Caco-2 (cell line): ENCODE results near the gene TBRG4. TPM values are rescaled to one million over a fixed set of nuclear protein-coding genes. Genes with fewer than 3 reads are reported as not detected.
"Not testable (repeated sequence)": the region's sequence is repeated elsewhere in the genome, so short reads cannot be mapped to it uniquely, and the experiment has no call there.

Source experiments
- BruUV-seq: library from RNA; stranded (reverse); fragments of 400-500 nt; replicated peaks from 2 replicates; lab custom pipeline; 2021; lab: Mats Ljungman, UMichigan
- CTCF ChIA-PET: fragments of 300-600 bp; sonication (Branson Sonifier 250); formaldehyde crosslinking; loops from one replicate; lab custom pipeline; 2022; ENCODE audit warnings: antibody characterized with exemption; lab: Charles Lee
- POLR2A ChIA-PET: fragments of 300-600 bp; sonication (Branson Sonifier 250); formaldehyde crosslinking; loops from one replicate; lab custom pipeline; 2022; ENCODE audit warnings: antibody characterized with exemption; lab: Charles Lee
- DNase-seq, 2 experiments: peaks; one replicate each; pipeline versions ENCODE4 v3.0.0 to v3.0.0-alpha.2; 2020 to 2022
- H3K27me3 ChIP-seq: replicated peaks from 2 replicates; pipeline ENCODE4 v1.6.0; 2011; ENCODE audit warnings: low read length; ENCODE audit not compliant: control insufficient read depth, insufficient read depth
- H3K36me3 ChIP-seq: 2 replicates; pipeline ENCODE4 v1.5.1; 2011; ENCODE audit warnings: low read length; ENCODE audit not compliant: control insufficient read depth, insufficient read depth
- H3K4me1 ChIP-seq: fragments of 250-450 bp; sonication (Bioruptor Pico); 2 replicates; pipeline ENCODE4 v1.5.1; 2020; ENCODE audit warnings: mild to moderate bottlenecking
- H3K4me3 ChIP-seq: 2 replicates; pipeline ENCODE4 v1.5.1; 2011; ENCODE audit warnings: low read depth, mild to moderate bottlenecking, control low read depth, low read length
- H3K9me3 ChIP-seq: fragments of 250-450 bp; sonication (Bioruptor Pico); 2 replicates; pipeline ENCODE4 v1.5.1; 2020; ENCODE audit warnings: mild to moderate bottlenecking, moderate library complexity
- H3K27ac Mint-ChIP-seq: one replicate; pipeline ENCODE4 v1.8.0; 2022; ENCODE audit warnings: mixed read lengths; ENCODE audit not compliant: unreplicated experiment
- H3K27me3 Mint-ChIP-seq: one replicate; pipeline ENCODE4 v1.8.0; 2022; ENCODE audit warnings: mixed read lengths; ENCODE audit not compliant: insufficient read depth, unreplicated experiment
- H3K36me3 Mint-ChIP-seq: one replicate; pipeline ENCODE4 v1.8.0; 2022; ENCODE audit warnings: mild to moderate bottlenecking, mixed read lengths; ENCODE audit not compliant: insufficient read depth, unreplicated experiment
- H3K4me1 Mint-ChIP-seq: one replicate; pipeline ENCODE4 v1.8.0; 2022; ENCODE audit warnings: low read depth, mixed read lengths; ENCODE audit not compliant: unreplicated experiment
- H3K4me3 Mint-ChIP-seq: one replicate; pipeline ENCODE4 v1.8.0; 2022; ENCODE audit warnings: mild to moderate bottlenecking, moderate library complexity, mixed read lengths; ENCODE audit not compliant: unreplicated experiment
- H3K9me3 Mint-ChIP-seq: one replicate; pipeline ENCODE4 v1.8.0; 2022; ENCODE audit warnings: mixed read lengths; ENCODE audit not compliant: unreplicated experiment
- CTCF ChIP-seq, 2 experiments: fragments of 200-600 bp in 1 of 2; IDR thresholded peaks; 1 replicate in 1 of 2; 2 replicates in 1 of 2; pipeline versions ENCODE4 v1.5.1 to v1.8.0; 2011 to 2022; ENCODE audit warnings: antibody characterized with exemption in 1 of 2, control low read depth in 1 of 2, inconsistent platforms in 1 of 2, low read depth in 1 of 2, low read length in 1 of 2, mild to moderate bottlenecking in 1 of 2, moderate library complexity in 1 of 2; ENCODE audit not compliant: insufficient read depth in 1 of 2, severe bottlenecking in 1 of 2, unreplicated experiment in 1 of 2
- intact Hi-C: fragments of 100-400 bp; cut with micrococcal nuclease; formaldehyde crosslinking; loops from one replicate; pipeline ENCODE4 v1.10.0; 2022; ENCODE audit not compliant: unreplicated experiment
- total RNA-seq: library from RNA; stranded (reverse); gene quantifications from 2 replicates; pipeline ENCODE4 v1.2.3, GENCODE V29; 2022

The TBRG4 gene
- total RNA-seq, 1 experiment from 2014 or later: 116 TPM

DNA sequence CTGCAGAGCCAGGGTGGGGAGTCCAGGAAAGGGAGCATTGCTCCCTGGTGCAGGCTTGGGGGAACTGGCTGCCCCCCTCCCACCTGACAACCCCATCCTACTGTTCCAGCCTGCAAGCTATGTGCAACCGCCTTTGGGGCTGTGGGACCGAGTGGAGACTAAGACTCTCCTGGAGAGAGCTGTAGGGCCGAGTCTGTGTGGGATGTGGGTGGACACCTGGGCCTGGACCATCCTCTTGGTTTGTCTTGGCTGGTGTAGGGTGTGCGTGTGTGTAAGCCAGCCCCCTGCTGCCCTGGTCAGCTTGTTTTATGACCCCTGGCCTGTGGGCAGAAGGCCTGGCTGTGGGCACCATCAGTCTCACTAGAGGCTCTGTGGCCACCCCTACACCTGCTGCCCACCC lies 44.4 kb upstream of the TBRG4 start:
- H3K4me3 ChIP-seq: no peak overlapping the region
- no peaks in the 10 kb centered on the region for H3K36me3 ChIP-seq
- ChIA-PET POLR2A (no interaction called here), CTCF (no interaction called here)
- Mint-ChIP-seq H3K9me3 (no peaks in the 10 kb centered on the region), H3K27me3 (peaks cover 12% of the 10 kb centered on the region), H3K4me1 (no peaks in the 10 kb centered on the region), H3K4me3 (no peak overlapping the region), H3K36me3 (no peaks in the 10 kb centered on the region), H3K27ac (no peak overlapping the region)
- no peak for DNase-seq
- H3K9me3 ChIP-seq: no peaks in the 10 kb centered on the region
- no peak for TF ChIP-seq CTCF (IDR thresholded peaks at IDR 0.05; ENCODE audit: insufficient read depth in 1 of 2, low read depth in 1 of 2, low read length in 1 of 2, severe bottlenecking in 1 of 2, unreplicated experiment in 1 of 2)
- no TSS peak for BruUV-seq
- no peaks in the 10 kb centered on the region for H3K4me1 ChIP-seq
- intact Hi-C loops: loop anchor here (10.0 kb wide), 1 partner anchor 509 kb away; no protein-coding TSS in a partner anchor
- no peaks in the 10 kb centered on the region for H3K27me3 ChIP-seq

DNA sequence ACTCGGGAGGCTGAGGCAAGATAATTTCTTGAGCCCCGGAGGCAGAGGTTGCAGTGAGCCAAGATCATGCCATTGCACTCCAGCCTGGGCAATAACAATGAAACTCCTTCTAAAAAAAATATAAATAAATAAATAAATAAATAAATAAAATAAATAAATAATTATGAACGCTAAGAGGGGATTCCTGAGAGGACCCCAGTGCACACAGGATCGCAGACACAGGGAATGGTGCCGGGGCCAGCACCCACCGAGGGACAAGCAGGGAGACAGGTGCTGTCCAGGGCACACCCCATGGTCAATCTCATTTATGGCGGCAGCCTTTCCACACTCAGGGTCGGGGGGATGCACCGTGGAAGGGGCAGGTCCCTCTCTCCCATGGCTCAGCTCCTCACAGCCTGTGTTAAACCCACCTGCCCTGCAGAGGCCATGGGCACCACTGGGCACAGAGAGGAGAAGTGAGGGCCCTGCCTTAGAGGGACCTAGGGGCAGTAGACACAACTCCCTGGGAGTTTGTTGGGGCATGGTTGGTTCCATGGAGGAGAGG lies 43.9 kb upstream of the TBRG4 start:
- no peaks in the 10 kb centered on the region for H3K9me3 Mint-ChIP-seq
- ChIA-PET POLR2A (no interaction called here), CTCF (no interaction called here)
- Histone ChIP-seq H3K4me3 (no peak overlapping the region), H3K4me1 (no peaks in the 10 kb centered on the region), H3K27me3 (no peaks in the 10 kb centered on the region), H3K36me3 (no peaks in the 10 kb centered on the region), H3K9me3 (no peaks in the 10 kb centered on the region)
- BruUV-seq: no TSS peak
- peak in 1 of 2 experiments; percentile 19 for DNase-seq
- intact Hi-C loops: loop anchor here (10.0 kb wide), 1 partner anchor 509 kb away; no protein-coding TSS in a partner anchor
- H3K4me3 Mint-ChIP-seq: no peak overlapping the region
- H3K27ac Mint-ChIP-seq: no peak overlapping the region
- no peak for TF ChIP-seq CTCF (IDR thresholded peaks at IDR 0.05; ENCODE audit: insufficient read depth in 1 of 2, low read depth in 1 of 2, low read length in 1 of 2, severe bottlenecking in 1 of 2, unreplicated experiment in 1 of 2)
- no peaks in the 10 kb centered on the region for H3K4me1 Mint-ChIP-seq
- peaks cover 11% of the 10 kb centered on the region for H3K27me3 Mint-ChIP-seq
- no peaks in the 10 kb centered on the region for H3K36me3 Mint-ChIP-seq

DNA sequence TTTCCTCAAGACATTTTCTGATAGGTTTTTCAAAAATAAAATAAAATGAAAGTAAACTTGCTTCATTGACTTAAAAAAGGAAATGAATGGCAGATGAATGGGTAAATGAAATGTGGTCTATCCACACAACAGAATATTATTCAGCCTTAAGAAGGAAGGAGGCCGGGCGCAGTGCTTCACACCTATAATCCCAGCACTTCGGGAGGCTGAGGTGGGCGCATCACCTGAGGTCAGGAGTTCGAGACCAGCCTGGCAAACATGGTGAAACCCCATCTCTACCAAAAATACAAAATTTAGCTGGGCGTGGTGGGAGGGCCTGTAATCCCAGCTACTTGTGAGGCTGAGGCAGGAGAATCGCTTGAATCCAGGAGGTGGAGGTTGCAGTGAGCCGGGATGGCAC lies 42.4 kb upstream of the TBRG4 start:
- H3K36me3 Mint-ChIP-seq, H3K27me3 ChIP-seq, H3K36me3 ChIP-seq, H3K4me1 ChIP-seq, BruUV-seq, H3K4me1 Mint-ChIP-seq, H3K27ac Mint-ChIP-seq, H3K9me3 Mint-ChIP-seq, H3K9me3 ChIP-seq, DNase-seq, H3K4me3 Mint-ChIP-seq, H3K4me3 ChIP-seq, POLR2A ChIA-PET: not testable (repeated sequence)
- CTCF ChIA-PET: interaction anchor here (0.6 to 0.7 kb wide), 2 partner anchors 306 to 1119 kb away, joined by 3 to 4 read pairs; no protein-coding TSS in a partner anchor
- peaks cover 14% of the 10 kb centered on the region for H3K27me3 Mint-ChIP-seq
- intact Hi-C loops: loop anchor here (1.0 to 10.0 kb wide), 5 partner anchors 24 to 1198 kb away; no protein-coding TSS in a partner anchor
